ENCODE measurements around the gene PSMA1.

DNA sequence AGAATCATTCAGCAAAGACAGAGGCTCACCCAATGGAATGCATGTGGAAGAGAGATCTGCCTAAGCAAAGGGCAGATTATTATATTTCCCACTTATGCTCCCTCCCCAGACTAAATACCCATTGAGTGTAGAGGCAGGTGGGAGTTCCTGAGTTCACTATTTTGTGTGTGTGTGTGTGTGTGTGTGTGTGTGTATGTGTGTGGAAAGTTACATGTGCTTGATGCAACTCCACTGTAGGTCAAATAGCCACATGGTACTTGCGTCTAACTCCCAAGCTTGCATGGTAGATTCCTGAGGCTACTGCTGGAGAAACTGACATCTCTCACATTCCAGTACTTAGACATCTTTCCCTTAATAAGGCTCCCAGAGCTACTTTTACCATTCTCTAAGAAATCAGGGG, 17.2 kb downstream of the PSMA1 start:
- TF ChIP-seq EZH2 (IDR thresholded peaks at IDR 0.05; ENCODE audit: insufficient read depth, poor library complexity, severe bottlenecking): no peak
- no peak for TF ChIP-seq EZH2phosphoT487 (IDR thresholded peaks at IDR 0.05; ENCODE audit: insufficient read depth, low read depth)
